HG03520 (cell line): ENCODE measurements around the gene BAG1.

Experiments
- ATAC-seq: cut with Tn5 transposase; IDR thresholded peaks from one replicate; pipeline ENCODE4 v1.9.1; 2021; ENCODE audit warnings: mild to moderate bottlenecking, moderate library complexity; ENCODE audit not compliant: unreplicated experiment

The BAG1 gene

DNA sequence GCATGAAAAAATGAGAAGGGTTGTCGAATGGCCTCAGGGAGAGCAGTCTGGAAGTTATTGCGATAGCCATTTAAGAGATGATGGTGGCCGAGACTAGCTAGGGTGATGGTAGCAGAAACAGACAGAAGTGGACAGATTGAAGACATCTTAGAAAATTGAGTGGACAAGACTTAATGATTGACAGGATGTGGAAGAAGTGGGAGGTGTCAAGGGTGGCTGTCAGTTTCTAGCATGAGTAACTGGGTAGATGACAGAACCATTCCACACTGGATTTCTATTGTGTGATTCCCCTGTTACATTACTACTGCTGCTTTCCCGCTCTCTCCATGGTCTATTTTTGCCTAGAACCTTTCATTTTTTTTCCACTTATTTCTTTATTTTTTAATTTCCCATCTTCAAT lies 13.0 kb upstream of the BAG1 start:
- no peak for ATAC-seq

DNA sequence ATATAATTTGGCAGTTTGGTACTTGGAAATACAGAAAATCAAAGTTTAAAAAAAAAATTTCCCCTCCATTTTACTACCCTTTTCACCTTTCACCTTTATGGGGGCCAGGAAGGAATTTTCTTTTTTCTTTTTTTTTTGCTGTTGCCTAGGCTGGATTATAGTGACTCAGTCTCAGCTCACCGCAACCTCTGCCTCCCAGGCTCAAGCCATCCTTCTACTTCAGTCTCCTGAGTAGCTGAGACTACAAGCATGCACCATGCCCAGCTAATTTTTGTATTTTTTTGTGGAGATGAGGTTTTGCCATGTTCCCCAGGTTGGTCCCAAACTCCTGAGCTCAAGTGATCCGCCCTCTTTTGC lies 9.4 kb upstream of the BAG1 start:
- no peak for ATAC-seq

DNA sequence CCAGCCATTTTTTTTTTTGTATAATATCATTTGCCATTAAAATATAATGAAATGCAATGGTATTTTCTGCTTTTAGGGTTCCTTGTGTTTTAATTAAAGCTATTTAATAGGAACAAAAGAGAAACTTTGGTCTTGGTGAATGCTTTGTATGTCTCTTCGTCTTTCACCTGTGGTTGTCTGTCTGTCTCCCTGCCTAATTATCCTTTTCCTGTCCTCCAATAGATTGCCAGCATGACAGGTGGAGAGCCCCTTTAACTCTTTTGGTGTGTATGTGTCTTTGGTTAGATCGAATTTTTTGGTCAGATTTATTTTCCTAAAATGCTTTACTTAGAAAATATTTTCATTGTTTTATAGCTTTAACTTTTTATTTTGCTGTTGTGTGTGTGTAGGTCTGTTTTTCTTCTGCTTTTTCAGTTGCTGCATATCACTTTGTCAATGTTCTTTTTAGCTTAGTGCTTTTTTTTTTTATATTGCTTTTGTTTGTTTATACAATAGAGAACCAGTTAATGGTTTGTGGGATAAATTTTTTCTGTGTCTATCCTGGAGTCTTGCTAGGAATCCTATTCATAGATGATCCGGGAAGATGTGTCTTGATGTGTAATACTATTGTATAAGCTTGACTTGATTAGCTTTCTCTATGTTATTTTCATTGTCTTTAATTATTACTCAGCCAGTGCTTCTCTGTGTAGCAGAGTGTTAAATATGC lies 8.9 kb upstream of the BAG1 start:
- ATAC-seq: no peak

DNA sequence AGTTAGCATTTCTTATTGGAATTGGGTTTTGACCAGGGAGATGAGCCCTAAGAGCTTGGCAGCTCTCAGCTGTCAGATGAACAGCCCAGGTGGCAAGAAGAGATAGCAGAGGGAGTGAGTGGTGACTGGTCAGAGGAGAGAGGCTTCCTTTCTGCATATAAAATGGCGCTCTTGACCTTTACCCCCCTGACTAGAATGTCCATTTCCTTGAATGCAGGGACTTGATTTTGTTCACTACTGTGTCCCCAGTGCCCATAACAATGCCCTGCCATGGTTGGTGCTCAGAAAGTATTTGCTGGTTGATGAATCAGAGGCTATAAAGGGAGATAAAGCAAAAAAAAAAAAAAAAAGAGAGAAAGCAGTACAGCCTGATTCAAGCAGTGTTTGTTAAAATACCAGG lies 7.6 kb upstream of the BAG1 start:
- ATAC-seq: no peak

DNA sequence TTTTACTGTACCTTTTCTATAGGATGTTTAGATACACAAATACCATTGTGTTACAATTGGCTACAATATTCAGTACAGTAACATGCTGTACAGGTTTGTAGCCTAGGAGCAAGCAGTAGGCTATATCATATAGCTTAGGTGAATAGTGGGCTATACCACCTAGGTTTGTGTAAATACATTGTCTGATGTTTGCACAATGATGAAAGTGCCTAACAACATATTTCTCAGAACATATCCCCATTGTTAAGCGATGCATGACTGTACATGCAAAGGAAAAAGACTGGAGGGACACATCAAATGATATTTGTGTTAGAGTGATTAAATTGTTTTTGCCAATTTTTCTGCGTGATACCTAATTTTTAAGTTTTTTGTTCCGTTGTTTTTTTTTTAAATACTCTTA lies 5.6 kb upstream of the BAG1 start:
- no peak for ATAC-seq

DNA sequence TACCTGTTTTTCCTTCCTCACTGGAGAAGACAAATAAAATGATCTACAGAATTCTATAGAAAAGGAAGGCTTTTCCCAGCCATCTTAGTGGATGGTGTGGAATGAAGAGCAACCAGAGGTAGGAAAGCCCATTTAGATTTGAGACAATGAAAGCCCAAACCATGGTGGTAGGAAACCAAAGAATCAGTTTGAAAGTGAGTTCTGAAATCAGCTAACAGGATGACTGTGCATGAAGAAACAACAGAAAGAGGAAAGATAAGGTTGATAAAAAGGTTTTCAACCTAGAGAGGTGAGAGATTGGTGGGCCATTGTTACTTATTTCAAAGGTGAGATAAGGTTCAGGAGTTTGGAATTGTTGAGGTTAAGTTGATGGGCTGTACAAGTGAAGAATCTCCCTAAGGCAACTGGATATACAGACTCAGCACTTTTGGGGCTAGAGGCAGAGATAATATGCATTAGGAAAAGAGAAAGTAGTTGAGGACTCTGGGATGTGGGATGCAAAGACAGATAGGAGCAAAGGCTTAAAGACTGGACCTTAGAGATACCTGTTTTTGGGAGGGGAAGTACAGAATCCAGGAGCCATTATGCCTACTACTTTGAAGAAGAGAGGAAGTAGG lies 2.8 kb upstream of the BAG1 start:
- no peak for ATAC-seq

DNA sequence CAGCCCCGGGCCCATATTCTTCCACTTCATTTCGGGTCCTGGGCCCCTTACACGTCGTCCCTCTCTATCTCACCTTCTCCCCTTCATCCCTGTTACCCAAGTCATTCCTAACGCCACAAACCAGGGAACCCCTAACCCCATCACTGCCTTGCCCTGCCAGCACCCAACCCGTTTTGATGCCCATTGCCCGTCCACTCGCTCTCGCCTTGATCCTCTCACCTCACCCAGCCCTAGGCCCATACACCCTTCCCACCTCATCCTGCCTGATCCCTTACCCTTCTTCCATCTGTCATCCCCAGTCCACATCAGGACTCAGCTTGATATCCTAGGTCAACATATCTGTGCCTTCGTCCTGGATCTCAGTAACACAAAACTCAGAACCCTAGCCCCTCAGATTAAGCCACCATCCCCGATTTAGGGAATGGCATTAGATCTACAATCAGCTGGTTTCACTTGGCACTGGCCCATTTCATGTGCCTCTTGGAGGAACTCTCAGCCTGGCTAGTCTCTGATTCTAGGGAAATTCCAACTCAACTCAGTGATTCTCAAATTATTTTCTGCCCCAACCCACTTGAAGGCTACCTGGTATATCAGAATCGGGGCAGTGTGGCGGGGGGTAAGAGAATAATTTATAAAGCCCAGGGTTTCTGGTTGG lies 830 bp upstream of the BAG1 start:
- no peak for ATAC-seq

DNA sequence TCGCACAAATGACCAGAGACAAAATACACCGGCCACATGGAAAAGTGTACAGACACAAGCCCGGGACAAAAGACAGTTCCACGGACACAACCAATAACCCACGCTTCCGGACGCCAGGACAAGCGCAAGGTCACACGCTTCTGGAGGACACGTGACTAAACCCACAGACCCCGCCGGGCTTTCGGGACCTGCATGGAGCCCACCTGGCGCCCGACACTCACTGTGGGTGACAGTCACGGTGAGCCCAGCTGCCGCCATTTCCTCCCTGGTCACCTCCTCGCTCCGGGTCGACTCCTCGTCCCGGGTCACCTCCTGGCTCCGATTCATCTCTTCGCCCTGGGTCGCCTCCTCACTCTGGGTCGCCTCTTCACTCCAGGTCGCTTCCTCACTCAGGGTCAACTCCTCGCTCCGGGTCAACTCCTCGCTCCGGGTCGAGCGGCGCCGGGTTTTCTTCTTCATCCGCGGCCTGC lies 470 bp downstream of the BAG1 start:
- peak; percentile 21 for ATAC-seq

DNA sequence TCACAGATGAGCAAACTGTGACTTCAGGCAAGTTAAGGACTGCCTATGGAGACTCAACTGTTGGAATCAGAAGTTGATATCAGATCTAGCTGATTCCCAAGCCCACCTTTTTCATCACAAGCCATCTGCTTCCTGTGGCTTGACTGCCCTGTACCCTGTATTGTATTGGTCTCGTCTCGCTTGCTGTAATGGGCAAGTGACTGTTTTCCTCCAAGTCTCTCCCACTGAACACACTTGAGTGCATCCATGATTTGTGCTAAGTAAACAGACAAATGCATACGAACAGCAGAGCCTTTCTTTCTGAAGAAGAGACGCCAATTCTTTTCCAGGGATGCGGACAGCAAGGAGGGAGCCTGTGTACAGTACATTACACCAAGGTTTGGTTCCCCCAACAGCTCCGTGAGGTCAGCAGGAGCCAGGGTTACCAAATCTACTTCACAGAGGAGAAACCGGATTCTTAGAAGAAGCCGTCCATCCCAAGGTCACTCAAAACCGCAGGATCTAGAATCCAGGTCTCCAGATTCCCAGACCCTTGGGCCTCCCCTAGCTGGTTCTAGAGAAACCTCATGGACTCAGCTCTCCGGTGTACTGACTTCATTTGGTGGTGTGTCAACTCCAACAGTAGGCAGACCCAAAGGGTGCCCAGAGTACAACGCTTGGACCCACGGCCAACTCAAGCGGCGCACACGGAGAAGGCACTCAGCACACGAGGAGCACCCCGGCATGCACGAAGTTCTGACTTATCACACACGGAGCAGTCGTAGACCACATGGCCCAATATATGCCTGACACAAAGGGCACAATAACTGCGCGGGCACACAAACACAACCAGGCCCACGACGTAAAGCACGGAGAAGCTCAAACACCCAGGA lies 1.1 kb downstream of the BAG1 start:
- no peak for ATAC-seq

DNA sequence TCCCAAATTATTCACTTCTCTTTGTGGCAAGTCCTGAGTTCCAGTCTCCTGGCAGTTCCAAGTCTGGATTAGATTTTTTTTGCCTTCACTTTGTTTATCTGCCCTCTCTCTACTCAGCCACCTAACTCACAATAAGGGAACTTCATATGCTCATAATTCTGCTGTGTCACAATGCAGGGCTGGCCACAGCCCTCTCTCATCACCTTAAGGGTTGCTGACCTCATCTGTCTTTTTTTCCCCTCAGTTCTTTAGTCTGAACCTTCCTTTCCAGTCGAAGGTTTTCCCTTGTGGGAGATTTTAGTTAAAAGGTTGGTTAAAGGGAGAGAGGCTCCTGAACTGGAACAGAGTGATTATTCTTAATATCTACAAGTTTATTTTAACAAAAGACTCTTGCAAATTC lies 4.1 kb downstream of the BAG1 start:
- no peak for ATAC-seq

DNA sequence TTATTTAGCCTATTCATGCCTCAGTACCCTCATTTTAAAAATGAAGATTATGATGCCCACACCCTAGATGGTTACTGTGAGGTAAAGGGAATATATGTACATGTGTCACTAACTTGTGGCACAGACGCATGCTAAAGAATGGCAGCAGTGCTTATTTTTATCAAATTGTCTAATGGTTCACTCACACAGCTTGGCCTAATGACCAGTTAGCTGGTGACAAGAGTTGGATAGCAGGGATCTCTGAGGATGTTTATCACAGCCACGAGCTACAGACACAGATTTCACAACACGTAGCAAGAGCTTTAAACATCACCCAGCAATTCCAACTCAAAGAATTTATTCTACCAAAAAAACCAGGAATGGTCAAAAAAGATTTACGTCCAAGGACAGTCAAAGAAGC lies 7.2 kb downstream of the BAG1 start:
- ATAC-seq: no peak

DNA sequence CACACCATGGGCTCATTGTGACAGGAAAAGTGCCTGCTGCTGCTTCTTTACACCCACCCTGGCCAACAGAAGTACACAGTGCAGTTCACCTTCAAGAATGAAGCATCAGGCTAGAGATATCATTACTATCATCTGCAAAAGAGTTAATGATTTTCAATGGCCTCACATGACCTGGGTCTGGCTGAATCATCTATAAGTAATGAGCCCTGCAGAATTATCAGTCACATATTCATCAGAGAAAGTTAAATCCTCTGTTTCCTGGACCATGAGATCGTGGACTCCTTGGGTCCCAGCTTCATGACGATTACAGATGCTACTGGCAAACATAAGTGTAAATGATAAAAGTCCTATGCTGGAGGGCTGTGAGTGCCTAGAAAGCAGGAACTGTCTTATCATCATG lies 8.3 kb downstream of the BAG1 start:
- ATAC-seq: no peak

DNA sequence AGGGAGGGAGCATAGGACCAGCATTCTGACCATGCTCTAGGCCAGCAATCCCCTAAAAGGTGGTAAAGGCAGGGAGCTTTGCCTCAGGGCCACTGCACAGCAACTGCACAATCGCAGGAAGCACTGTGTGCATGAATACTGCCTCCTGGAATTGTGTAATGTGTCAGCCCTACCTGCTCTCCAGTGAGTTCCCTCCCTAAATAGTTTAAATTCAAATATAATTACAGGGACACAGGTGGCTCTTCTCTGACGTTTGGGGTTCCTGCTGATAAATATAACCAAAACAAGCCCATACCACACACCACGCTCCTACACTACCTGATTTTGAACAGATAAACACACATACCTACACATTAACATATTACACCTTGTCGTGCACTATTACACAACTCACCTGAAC lies 9.0 kb downstream of the BAG1 start:
- ATAC-seq: no peak

DNA sequence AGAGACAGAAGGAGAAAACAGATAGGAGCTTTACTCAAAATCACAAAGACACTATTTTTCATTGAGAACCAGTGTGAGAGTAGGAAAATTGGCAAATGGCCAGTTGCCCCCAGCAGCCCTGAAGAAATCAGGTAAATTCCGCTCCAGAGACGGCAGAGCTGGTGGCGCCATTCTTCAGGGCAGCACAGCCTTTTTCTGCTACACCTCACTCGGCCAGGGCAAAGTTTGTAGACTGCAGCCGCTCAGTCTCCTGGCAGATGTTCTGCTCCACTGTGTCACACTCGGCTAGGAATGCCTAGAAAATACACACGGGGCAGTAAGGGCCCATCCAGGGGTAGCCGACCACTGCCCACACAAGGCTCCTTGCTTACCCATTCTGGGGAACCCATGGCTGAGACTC lies 9.5 kb downstream of the BAG1 start:
- no peak for ATAC-seq

DNA sequence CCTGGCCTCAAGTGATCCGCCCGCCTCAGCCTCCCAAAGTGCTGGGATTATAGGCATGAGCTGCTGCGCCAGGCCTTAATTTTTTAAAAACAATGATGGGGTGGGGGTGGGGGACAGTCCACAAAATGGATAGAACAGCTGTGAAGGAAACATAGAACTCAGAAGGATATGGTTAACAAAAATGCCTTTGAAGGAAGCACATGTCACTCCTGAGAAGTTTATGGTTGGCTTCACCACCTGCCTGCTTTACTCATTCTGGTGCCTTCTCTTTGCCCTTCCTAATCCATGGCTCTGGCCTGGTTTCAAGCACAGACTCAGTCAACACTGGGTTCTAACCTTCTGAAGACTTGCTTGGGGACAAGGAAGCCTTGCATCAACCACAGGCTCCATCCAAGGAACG lies 10.3 kb downstream of the BAG1 start:
- no peak for ATAC-seq

DNA sequence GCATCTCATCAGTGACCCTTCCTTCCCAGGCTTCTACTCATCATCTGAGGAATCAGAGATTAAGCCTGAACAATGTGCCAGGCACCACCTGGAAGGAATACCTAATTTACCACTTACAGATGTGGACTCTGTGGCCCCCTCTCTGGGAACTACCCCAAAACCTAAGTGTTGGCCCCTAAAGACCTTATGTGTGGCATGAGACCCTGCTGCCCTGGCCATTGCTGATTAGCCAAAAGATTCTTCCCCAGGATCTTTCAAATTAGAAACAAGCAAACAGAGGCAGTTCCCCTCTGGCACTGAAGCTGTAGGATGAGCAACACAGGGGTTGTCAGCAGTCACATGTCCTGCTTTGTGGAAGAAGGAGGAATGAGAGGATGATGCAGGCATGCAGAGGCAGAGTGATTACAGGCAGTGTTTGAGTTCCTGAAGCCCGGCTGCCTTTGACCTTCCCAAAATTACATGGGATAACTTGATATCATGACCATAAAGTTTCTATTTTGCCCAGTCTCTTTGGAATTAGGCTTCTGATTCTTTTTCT lies 14.0 kb downstream of the BAG1 start:
- ATAC-seq: no peak

DNA sequence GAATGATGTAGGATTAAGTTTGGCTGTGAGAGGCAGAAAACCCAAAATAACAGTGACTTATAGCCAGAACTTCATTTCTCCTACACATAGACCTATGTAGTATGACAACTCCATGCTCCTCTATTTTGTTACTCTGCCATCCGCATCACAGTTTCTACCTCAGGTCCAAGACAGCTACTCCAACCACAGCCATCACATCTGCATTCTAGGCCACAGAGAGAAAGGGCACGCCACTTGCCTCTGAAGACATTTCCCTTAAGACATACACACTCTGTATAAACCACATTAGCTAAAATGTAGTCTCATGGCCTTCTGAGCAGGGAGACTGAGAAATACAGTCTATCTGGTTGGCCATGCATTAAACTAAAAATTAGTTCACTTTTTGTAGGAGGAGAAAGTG lies 14.5 kb downstream of the BAG1 start:
- ATAC-seq: no peak

DNA sequence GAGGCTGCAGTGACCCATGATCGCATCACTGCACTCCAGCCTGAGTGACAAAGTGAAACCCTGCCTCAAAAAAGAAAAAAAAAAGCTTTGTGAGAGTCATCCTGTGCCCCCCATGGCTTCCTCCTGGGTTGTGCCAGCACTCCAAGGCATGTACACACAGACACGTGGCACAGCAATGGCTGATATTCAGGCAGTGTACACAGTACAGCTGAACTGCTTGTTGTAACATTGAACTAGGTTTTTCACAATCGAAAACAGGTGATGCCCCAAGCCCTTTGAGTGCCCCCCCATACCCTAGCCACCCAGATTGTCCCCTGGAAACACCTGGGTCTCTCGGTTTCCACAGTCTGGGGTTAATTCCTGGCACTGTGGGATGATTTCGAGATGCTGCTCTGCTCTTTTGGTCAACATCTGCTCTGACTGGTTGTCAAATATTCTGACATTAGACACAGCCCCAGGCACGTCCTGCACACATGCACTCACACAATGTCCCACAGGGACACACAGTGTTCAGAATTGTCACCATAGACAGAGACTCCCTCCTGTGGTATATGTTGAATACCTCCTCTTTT lies 15.3 kb downstream of the BAG1 start:
- ATAC-seq: peak; percentile 53

DNA sequence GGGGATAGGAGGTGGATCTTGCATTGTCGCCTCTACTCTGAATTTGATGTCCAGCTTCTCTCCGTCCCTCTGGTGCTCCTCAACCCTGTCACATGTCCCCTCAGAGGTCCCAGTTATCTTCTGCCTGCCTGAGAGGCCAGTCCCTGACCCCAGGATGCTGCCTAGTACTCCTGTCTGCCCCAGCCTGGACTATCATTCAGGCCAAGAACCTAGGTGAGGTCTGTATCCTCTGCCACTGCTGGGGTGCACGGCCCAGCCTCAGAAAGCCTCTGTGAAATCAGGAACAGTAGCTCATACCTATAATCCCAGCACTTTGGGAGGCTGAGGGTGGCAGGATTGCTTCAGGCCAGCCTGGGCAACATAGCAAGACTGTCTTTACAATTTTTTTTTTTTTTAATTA lies 15.9 kb downstream of the BAG1 start:
- ATAC-seq: no peak

DNA sequence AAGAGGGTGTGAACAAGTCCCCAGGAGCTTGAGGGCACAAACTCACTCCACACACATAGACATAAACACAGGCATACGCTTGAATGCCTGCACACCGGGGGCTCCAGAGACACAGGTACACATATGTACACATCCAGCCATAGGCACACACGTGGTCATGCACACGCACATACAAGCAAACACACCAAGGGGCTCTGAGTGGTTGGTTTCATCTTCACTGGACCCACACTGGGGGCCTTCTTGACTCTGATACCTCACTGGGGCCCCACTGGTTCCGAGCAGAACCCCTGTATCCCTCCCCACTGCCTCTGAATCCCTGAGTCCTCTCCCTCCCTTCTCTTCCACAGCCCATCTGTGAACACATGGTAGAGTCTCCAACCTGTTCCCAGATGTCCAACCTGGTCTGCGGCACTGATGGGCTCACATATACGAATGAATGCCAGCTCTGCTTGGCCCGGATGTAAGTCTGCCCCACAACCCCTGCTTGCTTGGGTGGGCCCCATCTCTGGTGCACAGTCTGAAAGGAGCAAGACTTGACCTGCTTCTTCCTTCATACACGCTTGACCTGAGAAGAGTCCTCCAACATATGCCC lies 18.1 kb downstream of the BAG1 start:
- ATAC-seq: no peak

DNA sequence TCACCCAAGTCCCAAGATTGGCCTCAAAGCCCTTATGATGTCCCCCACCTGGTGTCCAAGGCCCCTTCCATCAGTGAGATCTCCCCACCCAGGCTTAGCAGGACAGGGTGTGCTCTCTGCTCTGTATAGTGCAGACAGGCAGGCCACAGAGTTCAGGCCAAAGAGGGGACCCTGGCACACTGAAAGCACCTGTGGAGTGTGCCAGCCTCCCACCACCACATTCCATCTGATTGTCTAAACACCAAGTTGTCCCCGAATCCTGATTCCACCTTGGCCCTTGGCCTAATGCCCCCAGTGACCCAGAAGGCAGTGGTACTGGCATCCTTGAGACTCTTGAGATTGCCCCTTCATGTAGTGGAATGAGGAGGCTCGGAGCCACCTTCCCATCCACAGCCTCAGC lies 19.2 kb downstream of the BAG1 start:
- no peak for ATAC-seq
